ENCODE measurements around the gene ITIH1.

Gene ITIH1

DNA sequence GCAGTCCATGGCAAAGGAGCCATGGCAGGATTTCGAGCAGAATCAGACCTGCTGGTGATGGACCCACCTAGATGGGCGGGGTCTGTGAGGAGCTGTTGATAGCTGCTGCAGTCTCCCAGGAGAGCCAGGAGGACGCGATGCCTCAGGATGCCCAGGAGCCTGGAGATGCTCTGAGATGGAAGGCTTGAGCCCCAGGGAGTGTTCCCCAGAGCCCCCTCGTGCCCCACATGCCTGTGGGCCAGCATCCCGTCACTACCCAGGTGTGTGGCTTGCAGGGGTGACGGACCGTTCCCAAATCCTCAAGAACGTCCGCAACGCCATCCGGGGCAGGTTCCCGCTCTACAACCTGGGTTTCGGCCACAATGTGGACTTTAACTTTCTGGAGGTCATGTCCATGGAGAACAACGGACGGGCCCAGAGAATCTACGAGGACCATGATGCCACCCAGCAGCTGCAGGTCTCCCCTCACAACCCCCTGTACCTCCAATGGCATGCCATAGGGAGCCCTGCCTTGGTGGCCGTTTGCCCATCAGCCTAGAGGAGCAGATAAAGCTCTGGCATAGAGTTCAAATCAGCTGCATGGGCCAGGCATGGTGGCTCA lies 6.7 kb downstream of the ITIH1 start:
- DNase-seq: no peak
- H4K20me1 ChIP-seq (ENCODE audit: insufficient read depth, low read length): no peaks in the 10 kb centered on the region
- no peaks in the 10 kb centered on the region for H3K9me3 ChIP-seq (replicated peaks; ENCODE audit: insufficient read depth, low read length)
- H3K4me2 ChIP-seq (ENCODE audit: low read depth, low read length): no peak overlapping the region
- no peaks in the 10 kb centered on the region for H3F3A ChIP-seq (ENCODE audit: insufficient read depth, low read length)
- H3K9me2 ChIP-seq (replicated peaks; ENCODE audit: insufficient read depth, low read length): no peaks in the 10 kb centered on the region
- H2AFZ ChIP-seq (ENCODE audit: low read length): no peak overlapping the region
- no peaks in the 10 kb centered on the region for H3K27me3 ChIP-seq (replicated peaks; ENCODE audit: insufficient read depth, low read length)
- TF ChIP-seq EZH2 (optimal IDR thresholded peaks at IDR 0.05; ENCODE audit: low read depth, low read length) (no peak), EZH2phosphoT487 (IDR thresholded peaks at IDR 0.05; ENCODE audit: low read length) (no peak)
- TF ChIP-seq, protein P1, sequence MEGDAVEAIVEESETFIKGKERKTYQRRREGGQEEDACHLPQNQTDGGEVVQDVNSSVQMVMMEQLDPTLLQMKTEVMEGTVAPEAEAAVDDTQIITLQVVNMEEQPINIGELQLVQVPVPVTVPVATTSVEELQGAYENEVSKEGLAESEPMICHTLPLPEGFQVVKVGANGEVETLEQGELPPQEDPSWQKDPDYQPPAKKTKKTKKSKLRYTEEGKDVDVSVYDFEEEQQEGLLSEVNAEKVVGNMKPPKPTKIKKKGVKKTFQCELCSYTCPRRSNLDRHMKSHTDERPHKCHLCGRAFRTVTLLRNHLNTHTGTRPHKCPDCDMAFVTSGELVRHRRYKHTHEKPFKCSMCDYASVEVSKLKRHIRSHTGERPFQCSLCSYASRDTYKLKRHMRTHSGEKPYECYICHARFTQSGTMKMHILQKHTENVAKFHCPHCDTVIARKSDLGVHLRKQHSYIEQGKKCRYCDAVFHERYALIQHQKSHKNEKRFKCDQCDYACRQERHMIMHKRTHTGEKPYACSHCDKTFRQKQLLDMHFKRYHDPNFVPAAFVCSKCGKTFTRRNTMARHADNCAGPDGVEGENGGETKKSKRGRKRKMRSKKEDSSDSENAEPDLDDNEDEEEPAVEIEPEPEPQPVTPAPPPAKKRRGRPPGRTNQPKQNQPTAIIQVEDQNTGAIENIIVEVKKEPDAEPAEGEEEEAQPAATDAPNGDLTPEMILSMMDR (IDR thresholded peaks at IDR 0.05; ENCODE audit: low read length): no peak
- no peaks in the 10 kb centered on the region for H3K79me2 ChIP-seq (ENCODE audit: low read length)
- no peaks in the 10 kb centered on the region for H3K4me1 ChIP-seq (ENCODE audit: low read length)
- H3K9ac ChIP-seq (ENCODE audit: low read length): no peak overlapping the region
- no peak overlapping the region for H3K27ac ChIP-seq (ENCODE audit: low read length)
- H3K36me3 ChIP-seq (replicated peaks; ENCODE audit: insufficient read depth, low read length): no peaks in the 10 kb centered on the region
- H3K4me3 ChIP-seq (ENCODE audit: low read length): no peak overlapping the region

DNA sequence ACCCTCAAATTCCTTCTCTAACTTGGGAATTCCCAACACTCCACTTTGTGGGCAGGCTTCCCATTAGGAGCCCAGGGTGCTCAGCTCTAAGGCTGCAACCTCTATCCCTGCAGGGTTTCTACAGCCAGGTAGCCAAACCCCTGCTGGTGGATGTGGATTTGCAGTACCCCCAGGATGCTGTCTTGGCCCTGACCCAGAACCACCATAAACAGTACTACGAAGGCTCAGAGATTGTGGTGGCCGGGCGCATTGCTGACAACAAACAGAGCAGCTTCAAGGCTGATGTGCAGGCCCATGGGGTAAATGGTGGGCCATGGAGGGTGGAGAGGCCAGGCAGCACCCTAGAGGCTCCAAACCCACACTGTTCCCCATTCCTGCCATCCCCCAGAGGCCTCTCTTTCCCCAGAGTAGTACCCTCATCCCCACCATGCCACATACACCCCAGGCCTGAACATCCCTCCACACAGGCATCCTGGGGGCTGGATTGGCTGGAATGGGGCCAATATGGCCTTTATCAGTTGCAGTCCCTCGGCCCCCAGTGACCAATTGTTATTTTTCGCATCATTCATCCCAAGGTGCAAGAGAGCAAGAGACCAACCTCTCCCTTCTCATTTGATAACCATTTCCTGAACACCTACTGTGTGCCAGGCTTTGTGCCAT lies 7.7 kb downstream of the ITIH1 start:
- TF ChIP-seq, protein P1 (IDR thresholded peaks at IDR 0.05; ENCODE audit: low read length): no peak
- no peak for TF ChIP-seq EZH2 (optimal IDR thresholded peaks at IDR 0.05; ENCODE audit: low read depth, low read length)
- TF ChIP-seq EZH2phosphoT487 (IDR thresholded peaks at IDR 0.05; ENCODE audit: low read length): no peak
- Histone ChIP-seq H3K36me3 (replicated peaks; ENCODE audit: insufficient read depth, low read length) (no peaks in the 10 kb centered on the region), H3K27me3 (replicated peaks; ENCODE audit: insufficient read depth, low read length) (no peaks in the 10 kb centered on the region), H4K20me1 (ENCODE audit: insufficient read depth, low read length) (no peaks in the 10 kb centered on the region), H3K4me2 (ENCODE audit: low read depth, low read length) (no peak overlapping the region), H3K9me3 (replicated peaks; ENCODE audit: insufficient read depth, low read length) (no peaks in the 10 kb centered on the region), H3K27ac (ENCODE audit: low read length) (no peak overlapping the region), H3K4me3 (ENCODE audit: low read length) (no peak overlapping the region), H2AFZ (ENCODE audit: low read length) (no peak overlapping the region), H3K9ac (ENCODE audit: low read length) (no peak overlapping the region), H3K79me2 (ENCODE audit: low read length) (no peaks in the 10 kb centered on the region), H3K4me1 (ENCODE audit: low read length) (no peaks in the 10 kb centered on the region), H3F3A (ENCODE audit: insufficient read depth, low read length) (no peaks in the 10 kb centered on the region), H3K9me2 (replicated peaks; ENCODE audit: insufficient read depth, low read length) (no peaks in the 10 kb centered on the region)
- DNase-seq: no peak

DNA sequence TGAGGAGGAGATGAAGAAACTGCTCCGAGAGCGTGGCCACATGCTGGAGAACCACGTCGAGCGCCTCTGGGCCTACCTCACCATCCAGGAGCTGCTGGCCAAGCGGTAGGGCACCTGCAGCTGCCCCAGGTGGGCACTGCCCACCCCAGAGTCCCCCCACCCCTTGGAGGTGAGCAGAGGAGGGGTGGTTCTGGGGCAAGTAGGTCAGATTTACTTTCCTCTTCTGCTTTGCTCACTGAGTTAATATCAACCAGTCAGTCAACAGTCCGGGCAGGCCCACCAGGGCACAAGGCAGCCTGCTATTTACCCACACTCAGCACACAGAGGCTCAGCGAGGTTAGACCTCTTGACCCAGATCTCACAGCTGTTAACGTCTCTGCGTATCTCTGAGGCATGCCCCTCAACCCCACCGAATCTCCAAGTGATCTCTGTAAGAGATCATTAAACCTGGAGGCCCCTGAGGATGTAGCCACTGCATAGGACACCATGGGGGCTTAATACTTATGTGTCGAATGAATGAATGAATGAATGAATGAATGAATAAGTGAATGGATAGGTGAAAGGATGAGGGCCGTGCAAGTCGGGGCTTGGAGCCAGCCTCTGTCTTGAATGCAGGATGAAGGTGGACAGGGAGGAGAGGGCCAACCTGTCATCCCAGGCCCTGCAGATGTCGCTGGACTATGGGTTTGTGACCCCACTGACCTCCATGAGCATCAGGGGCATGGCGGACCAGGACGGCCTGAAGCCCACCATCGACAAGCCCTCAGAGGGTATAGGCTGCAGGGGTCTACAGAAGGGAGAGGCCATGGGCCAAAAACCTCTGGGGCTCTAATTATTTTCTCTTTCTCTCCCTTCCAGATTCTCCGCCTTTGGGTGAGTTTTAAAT lies 9.2 kb downstream of the ITIH1 start:
- Histone ChIP-seq H2AFZ (ENCODE audit: low read length) (no peak overlapping the region), H3K9me2 (replicated peaks; ENCODE audit: insufficient read depth, low read length) (no peaks in the 10 kb centered on the region), H4K20me1 (ENCODE audit: insufficient read depth, low read length) (no peaks in the 10 kb centered on the region), H3K36me3 (replicated peaks; ENCODE audit: insufficient read depth, low read length) (no peaks in the 10 kb centered on the region), H3K79me2 (ENCODE audit: low read length) (no peaks in the 10 kb centered on the region), H3K4me2 (ENCODE audit: low read depth, low read length) (no peak overlapping the region), H3K9ac (ENCODE audit: low read length) (no peak overlapping the region), H3K9me3 (replicated peaks; ENCODE audit: insufficient read depth, low read length) (no peaks in the 10 kb centered on the region), H3F3A (ENCODE audit: insufficient read depth, low read length) (no peaks in the 10 kb centered on the region), H3K4me3 (ENCODE audit: low read length) (no peak overlapping the region), H3K4me1 (ENCODE audit: low read length) (no peaks in the 10 kb centered on the region), H3K27ac (ENCODE audit: low read length) (no peak overlapping the region), H3K27me3 (replicated peaks; ENCODE audit: insufficient read depth, low read length) (no peaks in the 10 kb centered on the region)
- DNase-seq: no peak
- no peak for TF ChIP-seq EZH2phosphoT487 (IDR thresholded peaks at IDR 0.05; ENCODE audit: low read length)
- TF ChIP-seq, protein P1 (IDR thresholded peaks at IDR 0.05; ENCODE audit: low read length): no peak
- TF ChIP-seq EZH2 (optimal IDR thresholded peaks at IDR 0.05; ENCODE audit: low read depth, low read length): no peak

All from MM.1S (cell line).